UCSD-AML1 (cell line): Measurements from ENCODE around the gene VILL.
"Not testable (repeated sequence)": the region's sequence is repeated elsewhere in the genome, so short reads cannot be mapped to it uniquely, and the experiment has no call there.

Experiments used
- DNase-seq: peaks from one replicate; lab custom pipeline; 2025; ENCODE audit not compliant: unreplicated experiment; lab: John Stamatoyannopoulos, UW

VILL gene

GRCh38 chr3:37963016-37963415 is 27.6 kb upstream of the VILL start:
- no peak for DNase-seq

- DNase-seq: no peak
These were observed 27.0 kb upstream of the VILL start for GRCh38 chr3:37963635-37964034.

DNA sequence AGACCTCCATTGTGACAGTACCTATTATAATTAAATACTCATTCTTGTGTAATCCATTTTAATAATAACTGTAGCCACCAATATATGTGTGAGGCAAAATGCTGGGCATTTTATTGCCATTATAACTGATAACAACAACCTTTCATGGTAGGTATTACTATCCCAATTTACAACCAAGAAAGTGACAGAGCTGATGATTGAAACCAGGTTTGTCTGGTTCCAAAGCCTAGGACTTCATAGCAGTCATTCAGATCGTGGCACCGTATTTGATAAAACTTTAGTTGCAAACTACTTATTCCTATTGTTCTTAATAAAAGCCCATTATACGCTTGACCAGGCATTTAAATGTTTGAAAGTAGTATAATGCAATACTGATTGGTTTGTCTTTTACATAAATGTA is 26.4 kb upstream of the VILL start:
- no peak for DNase-seq

- no peak for DNase-seq
These were observed 25.9 kb upstream of the VILL start for GRCh38 chr3:37964716-37965115.

- peak; percentile 68 for DNase-seq
These were observed 23.2 kb upstream of the VILL start for GRCh38 chr3:37967260-37967881.

- no peak for DNase-seq
These were observed 22.4 kb upstream of the VILL start for GRCh38 chr3:37968199-37968598.

GRCh38 chr3:37968813-37969595 is 21.6 kb upstream of the VILL start:
- DNase-seq: no peak

DNA sequence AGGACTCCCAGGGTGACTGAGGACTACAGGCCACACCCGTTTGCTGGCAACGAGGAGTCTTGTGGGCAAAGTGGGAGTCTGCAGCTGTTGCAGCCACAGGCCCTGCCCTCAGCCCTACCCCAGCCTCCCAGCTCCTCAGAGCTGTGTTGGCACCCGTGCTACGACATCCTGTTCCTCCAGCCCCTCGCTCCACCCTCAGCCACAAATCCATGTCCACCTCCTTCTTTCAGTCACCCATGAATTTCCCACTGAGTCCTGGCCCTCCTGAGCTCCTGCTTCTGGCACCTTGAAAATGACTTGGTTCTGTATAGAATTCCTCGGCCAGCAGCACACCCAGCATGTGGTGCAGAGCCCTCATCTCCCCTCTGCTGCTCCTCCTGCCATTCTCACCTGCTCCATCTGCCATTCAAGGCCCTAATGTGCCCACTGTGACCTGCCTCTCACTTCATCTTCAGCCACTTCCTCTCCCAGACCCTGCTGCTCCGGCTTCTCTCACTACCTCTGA is 20.9 kb upstream of the VILL start:
- DNase-seq: no peak

DNA sequence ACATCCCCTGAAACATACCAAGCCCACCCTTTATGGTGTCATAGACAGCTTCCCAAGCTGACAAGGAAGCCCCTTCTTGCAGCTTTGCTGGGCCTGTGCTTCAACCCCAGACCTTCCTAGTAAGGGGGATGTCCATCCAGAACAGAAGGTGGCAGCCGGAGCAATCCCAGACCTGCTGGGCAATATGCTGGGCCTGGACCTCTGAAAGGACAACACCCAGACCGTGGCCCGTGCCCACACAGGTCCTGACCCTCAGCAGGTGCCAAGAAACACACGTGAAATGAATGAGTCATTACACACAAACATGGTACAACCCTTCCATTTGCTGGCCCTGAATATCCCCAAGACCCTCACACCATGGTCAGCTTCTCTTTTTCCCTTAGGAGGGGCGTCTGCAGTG is 19.8 kb upstream of the VILL start:
- no peak for DNase-seq

DNA sequence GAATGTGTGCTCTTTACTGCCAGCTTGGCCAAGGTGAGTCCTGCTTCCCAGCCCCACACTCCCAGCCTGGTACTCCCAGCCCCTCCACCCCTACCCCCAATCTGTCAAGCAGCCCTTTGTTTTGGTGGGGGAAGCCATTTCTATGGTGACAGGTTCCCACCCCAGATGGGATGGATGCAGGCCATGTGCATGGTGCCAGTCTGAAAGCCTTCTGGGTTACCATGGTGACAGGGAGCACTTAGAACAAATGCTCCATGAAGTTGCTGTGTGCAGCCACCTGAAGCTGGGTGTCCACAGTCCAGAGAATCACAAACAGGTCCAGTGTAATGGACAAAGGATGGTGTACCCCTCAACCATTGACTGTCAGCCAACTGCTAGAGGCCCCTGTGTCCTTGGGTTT is 19.1 kb upstream of the VILL start:
- no peak for DNase-seq

DNA sequence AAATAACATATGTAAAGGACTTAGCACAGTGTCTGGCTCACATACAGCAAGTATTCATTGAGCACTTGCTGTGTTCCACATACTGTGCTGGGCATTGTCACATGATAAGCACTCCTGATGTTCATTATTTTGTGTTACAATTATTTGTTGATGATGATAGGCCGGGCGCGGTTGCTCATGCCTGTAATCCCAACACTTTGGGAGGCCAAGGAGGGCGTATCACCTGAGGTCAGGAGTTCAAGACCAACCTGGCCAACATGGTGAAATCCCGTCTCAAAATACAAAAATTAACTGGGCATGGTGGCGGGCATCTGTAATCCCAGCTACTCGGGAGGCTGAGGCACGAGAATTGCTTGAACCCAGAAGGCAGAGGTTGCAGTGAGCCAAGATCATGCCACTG is 18.5 kb upstream of the VILL start:
- DNase-seq: not testable (repeated sequence)

DNA sequence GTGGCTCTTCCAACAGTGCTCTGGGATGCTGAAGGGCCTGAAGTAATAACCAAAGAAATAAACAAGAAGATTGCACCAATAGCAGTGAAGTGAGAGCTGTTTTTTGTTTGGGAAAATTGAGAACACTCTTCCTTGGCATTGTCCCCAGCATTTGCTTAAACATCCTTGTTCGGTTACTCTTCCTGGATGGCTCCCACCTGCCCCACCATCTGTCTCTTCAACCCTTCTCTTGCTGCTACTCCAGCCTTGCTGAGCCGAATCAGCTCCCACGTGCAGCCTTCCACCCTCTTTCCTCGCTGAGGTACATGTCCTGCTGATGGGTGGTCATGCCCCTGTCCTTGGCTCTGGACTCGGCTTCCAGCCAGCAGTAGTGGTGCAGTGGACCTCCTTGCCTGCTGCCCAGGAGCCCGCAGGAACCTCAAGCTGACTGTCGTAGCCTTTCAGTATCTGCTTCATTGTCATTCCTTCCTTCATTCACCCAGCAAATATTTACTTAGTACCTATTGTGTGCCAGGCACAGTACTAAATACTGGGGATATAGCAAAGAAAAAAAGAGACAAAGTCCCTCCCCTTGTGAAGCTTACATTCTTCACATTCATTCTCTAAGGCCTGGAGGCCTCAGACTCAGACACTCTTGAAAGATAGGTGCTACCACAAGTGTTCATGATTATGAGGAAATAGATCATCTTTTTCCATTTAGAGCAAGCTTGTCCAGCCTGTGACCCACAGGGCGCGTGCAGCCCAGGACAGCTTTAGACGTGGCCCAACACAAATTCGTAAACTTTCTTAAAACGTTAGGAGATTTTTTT is 17.1 kb upstream of the VILL start:
- DNase-seq: no peak

DNA sequence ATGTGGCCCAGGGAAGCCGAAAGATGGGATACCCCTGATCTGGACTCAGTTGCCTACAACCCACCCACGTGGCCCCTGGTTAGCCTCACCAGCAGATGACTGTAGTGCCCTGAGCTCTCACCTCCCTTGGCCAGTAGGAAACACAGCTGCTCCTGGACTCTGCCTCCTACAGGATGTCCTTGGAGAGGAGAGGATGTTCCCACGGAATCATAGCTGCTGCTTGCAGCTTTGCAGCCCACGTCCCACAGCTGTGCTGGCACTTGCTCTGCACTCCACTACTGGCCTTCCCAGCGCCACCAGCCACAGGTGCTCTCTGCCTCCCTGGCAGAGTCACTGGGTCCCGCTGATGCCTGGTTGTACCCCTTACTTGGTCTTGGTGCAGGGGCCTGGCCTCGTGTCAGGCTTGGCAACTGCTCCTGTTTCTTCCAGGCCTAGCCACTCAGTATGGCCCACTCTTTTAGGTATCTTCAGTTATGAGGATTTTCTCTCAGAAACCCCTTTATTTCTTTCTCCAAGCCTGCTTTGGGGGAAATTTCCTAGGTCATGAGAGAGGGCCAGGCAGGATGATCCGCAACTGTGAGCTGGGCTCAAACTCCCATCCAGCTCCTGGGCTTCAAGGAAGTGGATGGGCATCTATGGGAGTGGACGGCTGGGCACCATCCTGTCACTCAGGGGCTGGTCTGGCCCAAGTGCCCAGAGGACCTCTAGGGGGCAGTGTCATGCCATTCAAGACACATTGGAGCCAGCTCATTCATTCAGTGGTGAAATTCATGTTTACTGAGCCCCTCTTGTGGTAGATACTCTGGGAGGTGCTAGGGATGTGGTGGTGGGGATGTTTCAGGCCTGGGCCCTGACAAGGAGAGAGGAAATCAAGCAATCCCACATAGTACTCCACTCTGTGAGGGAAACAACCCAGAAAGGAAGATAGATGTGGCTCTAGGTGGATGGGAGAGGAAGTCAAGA is 16.2 kb upstream of the VILL start:
- peak; percentile 62 for DNase-seq

DNA sequence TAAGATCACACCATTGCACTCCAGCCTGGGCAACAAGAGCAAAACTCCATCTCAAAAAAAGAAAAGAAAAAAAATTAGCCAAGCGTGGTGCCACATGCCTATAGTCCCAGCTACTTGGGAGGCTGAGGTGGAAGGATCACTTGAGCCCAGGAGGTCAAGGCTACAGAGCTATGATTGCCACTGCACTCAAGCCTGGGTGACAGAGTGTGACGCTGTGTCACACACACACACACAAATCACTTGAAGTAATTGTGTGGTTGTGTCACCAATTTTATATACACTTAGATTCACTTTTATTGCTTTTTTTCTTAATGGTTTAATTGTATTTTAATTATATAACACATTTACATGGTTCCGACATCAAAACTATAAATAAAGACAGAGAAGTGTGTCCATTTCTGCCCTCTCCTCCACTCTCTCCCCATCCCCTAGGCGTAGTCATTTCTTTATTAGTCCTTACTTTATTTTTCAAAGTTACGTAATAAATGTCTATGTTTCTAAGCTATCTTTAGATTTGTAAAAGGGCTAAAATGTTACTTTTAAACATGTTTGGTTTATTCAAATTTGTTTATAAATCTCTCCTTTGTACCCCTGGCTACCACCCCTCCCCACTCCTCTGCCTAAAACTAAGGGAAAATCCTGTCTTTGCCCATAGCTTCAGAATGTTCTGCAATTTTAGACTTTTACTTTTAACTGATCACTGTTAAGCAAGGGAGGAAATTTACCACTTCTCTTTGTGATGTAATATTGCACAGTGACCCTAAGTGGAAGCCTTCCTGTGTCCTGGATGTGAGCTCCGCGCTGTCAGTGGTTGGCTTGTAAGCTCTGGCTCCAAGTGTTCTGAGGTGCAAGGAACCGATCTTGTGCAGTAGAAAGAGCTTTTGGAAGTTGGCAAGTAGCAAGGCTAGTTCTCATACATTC is 10.8 kb upstream of the VILL start:
- no peak for DNase-seq

DNA sequence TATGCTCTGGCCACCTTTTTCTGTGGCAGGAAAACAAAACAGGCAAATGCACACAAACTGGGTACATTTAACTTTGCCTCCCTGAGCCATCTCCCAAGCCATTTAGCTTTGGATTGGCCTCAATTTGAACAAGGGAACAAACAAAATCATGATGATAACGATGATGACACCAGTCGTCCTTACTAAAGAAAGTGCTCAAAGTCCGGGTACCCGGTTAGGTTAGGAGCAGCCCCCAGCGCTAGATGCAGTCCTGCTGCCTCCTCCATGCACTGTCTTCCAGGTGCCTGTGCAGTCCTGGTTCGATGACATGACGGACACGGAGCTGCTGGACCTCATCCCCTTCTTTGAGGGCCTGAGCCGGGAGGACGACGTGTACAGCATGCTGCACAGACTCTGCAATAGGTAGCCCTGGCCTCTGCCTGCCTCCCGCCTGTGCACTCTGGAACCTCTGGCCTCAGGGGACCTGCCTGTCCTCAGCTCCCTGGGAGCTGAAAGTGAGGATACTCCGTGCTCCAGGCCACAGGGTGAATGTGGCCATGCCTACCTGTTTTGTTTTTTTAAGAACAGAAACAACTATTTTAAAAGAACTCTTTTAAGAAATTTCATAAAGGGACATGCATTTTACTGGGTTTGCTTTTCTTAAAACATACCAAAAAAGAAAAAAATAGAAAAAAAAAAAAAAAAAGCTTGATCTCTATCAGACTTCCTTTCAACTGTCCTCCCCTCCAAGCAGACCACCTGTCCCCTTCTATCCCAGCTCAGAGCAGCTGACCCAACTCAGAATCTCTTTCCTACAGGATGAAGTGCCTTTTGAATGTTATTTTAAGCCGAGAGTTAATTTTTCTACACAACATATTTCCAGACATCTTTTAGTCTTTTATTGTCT is 9.9 kb upstream of the VILL start:
- DNase-seq: no peak

- DNase-seq: no peak
These were observed 9.3 kb upstream of the VILL start for GRCh38 chr3:37981348-37981664.

DNA sequence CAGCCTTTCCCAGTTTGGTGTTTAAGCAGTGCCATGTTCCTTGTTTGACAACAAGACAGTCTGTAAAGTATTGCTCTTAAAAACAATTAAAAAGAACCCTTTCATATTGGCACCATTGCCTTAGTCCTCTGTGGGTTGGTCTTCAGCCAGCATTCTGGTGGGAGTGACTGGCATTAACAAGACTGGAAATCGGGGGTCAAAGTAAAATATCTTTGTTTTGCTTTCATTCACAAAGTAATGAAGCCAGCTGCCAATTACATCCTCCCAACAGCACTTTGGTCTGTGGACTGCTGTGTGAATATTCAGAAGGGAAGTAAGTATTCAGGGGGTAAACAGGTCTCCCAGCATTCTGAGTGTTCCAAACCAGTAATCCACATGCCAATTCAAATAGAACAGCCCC is 8.3 kb upstream of the VILL start:
- no peak for DNase-seq

GRCh38 chr3:37984051-37984450 is 6.5 kb upstream of the VILL start:
- DNase-seq: no peak

- no peak for DNase-seq
These were observed 6.0 kb upstream of the VILL start for GRCh38 chr3:37984596-37984995.
